ENCODE measurements around the gene STUM. TPM values are rescaled to one million over a fixed set of nuclear protein-coding genes. Genes with fewer than 3 reads are reported as not detected.

The STUM gene
- polyA plus RNA-seq, 1 of the 3 experiments (the other 2 are of a cell fraction), result not detected

GRCh38 chr1:226525750-226526149 lies 22.8 kb upstream of the STUM start (continued):
- TF ChIP-seq ZBTB33 (IDR thresholded peaks at IDR 0.05; ENCODE audit: borderline replicate concordance, low read depth), result no peak
- TF ChIP-seq GABPA (IDR thresholded peaks at IDR 0.05; ENCODE audit: low read depth), result no peak
- no peak for TF ChIP-seq TEAD4 (IDR thresholded peaks at IDR 0.05; ENCODE audit: borderline replicate concordance, insufficient read depth)
- no peak for TF ChIP-seq RAD21 (IDR thresholded peaks at IDR 0.05; ENCODE audit: low read length)
- TF ChIP-seq CTCF (IDR thresholded peaks at IDR 0.05), result no peak
- TF ChIP-seq USF1 (IDR thresholded peaks at IDR 0.05; ENCODE audit: borderline replicate concordance, low read depth), result no peak
- TF ChIP-seq FOSL2 (IDR thresholded peaks at IDR 0.05; ENCODE audit: borderline replicate concordance, low read depth), result no peak
- no peak for TF ChIP-seq MXI1 (IDR thresholded peaks at IDR 0.05; ENCODE audit: low read depth, low read length)

GRCh38 chr1:226526801-226527595 lies 21.6 kb upstream of the STUM start:
- Histone ChIP-seq H3K9ac (no peak overlapping the region), H3K27ac (ENCODE audit: low read depth in 2 of 2, low read length in 1 of 2) (no peak overlapping the region), H3F3A (replicated peaks; ENCODE audit: insufficient read depth) (no peaks in the 10 kb centered on the region), H3K9me2 (no peaks in the 10 kb centered on the region), H3K4me3 (ENCODE audit: low read depth in 2 of 2, low read length in 1 of 2) (no peak overlapping the region), H3K79me2 (ENCODE audit: insufficient read depth) (no peaks in the 10 kb centered on the region), H4K20me1 (ENCODE audit: insufficient read depth) (no peaks in the 10 kb centered on the region), H3K36me3 (replicated peaks in 1 of 2; ENCODE audit: control insufficient read depth in 1 of 2, insufficient read depth in 2 of 2, low read length in 1 of 2) (no peaks in the 10 kb centered on the region), H3K9me3 (no peaks in the 10 kb centered on the region), H3K4me2 (no peak overlapping the region), H3K4me1 (ENCODE audit: control insufficient read depth in 1 of 2, insufficient read depth in 2 of 2, low read depth in 1 of 2, low read length in 1 of 2) (peaks cover 0 to 3% of the 10 kb centered on the region in 2 experiments; a peak in 1 of 4 replicates), H3K27me3 (ENCODE audit: insufficient read depth) (0 out of 2 replicates have a peak, but pooled peaks cover 9% of the 10 kb centered on the region), H2AFZ (ENCODE audit: low read depth) (0 out of 2 replicates have a peak overlapping the region, but pooled peaks have one; percentile 46)
- WGBS (ENCODE audit: low lambda C conversion rate), result 70% methylated on average over 14 of the region's 21 CpGs
- POLR2A ChIA-PET, result no interaction called here
- no peak for TF ChIP-seq SMC3 (IDR thresholded peaks at IDR 0.05; ENCODE audit: low read depth, low read length)
- 0 out of 2 replicates have a peak, but pooled peaks have one; percentile 22 for TF ChIP-seq GABPA (IDR thresholded peaks at IDR 0.05; ENCODE audit: low read depth)
- TF ChIP-seq PBX3 (IDR thresholded peaks at IDR 0.05), result peak; percentile 79
- CTCF ChIA-PET, result interaction anchor here (0.8 to 4.9 kb wide), 3 partner anchors 22 to 107 kb away, joined by 3 to 30 read pairs (median 3); partner anchors contain the start of gene STUM
- DNase-seq, result peak; percentile 23
